Testis (tissue), 2 donors: ENCODE measurements around the gene LRRC41.

Source experiments
- POLR2A ChIP-seq: fragments of 450-650 bp; IDR thresholded peaks from one replicate; pipeline ENCODE4 v1.6.1; 2017; ENCODE audit warnings: antibody characterized with exemption, mild to moderate bottlenecking, moderate library complexity
- TF ChIP-seq, protein P1 (sequence below), 3 experiments: fragments of 450-650 bp in 2 of 3; fragments of 200-600 bp in 1 of 3; sonication (generic) in 1 of 3; IDR thresholded peaks; one replicate each; pipeline ENCODE4 v1.5.1; 2016 to 2019; ENCODE audit warnings: antibody characterized with exemption in 3 of 3, mild to moderate bottlenecking in 2 of 3, moderate library complexity in 1 of 3

DNA sequence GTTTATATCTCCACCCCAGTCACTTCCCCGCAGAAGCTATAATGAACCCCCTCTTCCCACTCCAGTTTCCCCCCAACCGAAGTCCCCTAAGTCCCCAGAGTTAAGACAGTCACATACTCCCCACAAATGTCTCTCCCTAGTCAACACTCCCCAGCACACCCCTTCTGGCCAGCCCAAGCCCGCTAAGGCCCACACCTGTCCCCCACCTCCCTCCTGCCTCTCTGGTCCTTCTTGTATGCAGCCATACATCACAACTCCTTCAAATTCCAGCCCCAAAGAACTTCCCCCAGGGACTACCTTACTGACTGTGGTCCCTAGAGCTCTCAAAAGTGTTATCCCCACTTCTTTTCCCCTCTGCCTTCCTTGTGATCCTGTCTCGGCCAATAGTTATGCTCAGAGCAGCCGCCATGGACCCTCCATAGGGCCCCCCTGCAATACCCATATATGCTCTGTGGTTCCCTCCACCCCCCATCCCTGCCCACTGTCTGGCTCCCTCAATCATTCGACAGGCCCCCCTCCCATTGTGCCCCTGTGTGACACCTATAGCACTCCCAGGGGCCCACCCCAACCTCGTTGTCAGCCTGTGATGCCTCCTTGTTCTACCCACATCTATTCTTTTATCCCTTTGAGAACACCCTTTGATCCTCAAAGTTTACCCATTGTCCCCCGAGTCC lies 39.4 kb upstream of the LRRC41 start:
- TF ChIP-seq, protein P1, sequence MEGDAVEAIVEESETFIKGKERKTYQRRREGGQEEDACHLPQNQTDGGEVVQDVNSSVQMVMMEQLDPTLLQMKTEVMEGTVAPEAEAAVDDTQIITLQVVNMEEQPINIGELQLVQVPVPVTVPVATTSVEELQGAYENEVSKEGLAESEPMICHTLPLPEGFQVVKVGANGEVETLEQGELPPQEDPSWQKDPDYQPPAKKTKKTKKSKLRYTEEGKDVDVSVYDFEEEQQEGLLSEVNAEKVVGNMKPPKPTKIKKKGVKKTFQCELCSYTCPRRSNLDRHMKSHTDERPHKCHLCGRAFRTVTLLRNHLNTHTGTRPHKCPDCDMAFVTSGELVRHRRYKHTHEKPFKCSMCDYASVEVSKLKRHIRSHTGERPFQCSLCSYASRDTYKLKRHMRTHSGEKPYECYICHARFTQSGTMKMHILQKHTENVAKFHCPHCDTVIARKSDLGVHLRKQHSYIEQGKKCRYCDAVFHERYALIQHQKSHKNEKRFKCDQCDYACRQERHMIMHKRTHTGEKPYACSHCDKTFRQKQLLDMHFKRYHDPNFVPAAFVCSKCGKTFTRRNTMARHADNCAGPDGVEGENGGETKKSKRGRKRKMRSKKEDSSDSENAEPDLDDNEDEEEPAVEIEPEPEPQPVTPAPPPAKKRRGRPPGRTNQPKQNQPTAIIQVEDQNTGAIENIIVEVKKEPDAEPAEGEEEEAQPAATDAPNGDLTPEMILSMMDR (IDR thresholded peaks at IDR 0.05), result no peak
- TF ChIP-seq POLR2A, result no peak
